HepG2 (cell line): ENCODE measurements around the gene PLRG1. TPM values are rescaled to one million over a fixed set of nuclear protein-coding genes. Genes with fewer than 3 reads are reported as not detected.
A peak's percentile ranks its signal among the peaks of the same experiment; 100 is the strongest.

ENCODE experiments used
- ARHGAP35 ChIP-seq: sonication (generic); formaldehyde crosslinking; IDR thresholded peaks from 2 replicates; pipeline ENCODE4 v1.9.0; 2022; ENCODE audit warnings: mild to moderate bottlenecking, inconsistent platforms, moderate library complexity, missing genetic modification reagents, borderline replicate concordance
- BCLAF1 ChIP-seq: fragments of 450-650 bp; IDR thresholded peaks from 2 replicates; pipeline ENCODE4 v1.6.1; 2017; ENCODE audit warnings: mild to moderate bottlenecking
- CBFB ChIP-seq: sonication (generic); formaldehyde crosslinking; IDR thresholded peaks from 2 replicates; pipeline ENCODE4 v1.4.0; 2020; ENCODE audit warnings: missing genetic modification reagents
- CHD4 ChIP-seq: fragments of 200-600 bp; sonication (generic); IDR thresholded peaks from 2 replicates; pipeline ENCODE4 v1.7.0; 2017; ENCODE audit warnings: mild to moderate bottlenecking, low read length, borderline replicate concordance
- DMTF1 ChIP-seq: sonication (generic); formaldehyde crosslinking; IDR thresholded peaks from 2 replicates; pipeline ENCODE4 v1.4.0; 2020; ENCODE audit warnings: mild to moderate bottlenecking, missing genetic modification reagents
- HMGA1 ChIP-seq: sonication (generic); formaldehyde crosslinking; conservative IDR thresholded peaks from 2 replicates; pipeline ENCODE4 v1.4.0; 2020; ENCODE audit warnings: missing genetic modification reagents
- KDM1A ChIP-seq: IDR thresholded peaks from 2 replicates; pipeline ENCODE4 v1.6.1; 2016; ENCODE audit warnings: missing compliant biosample characterization
- NCOA2 ChIP-seq: sonication (generic); formaldehyde crosslinking; IDR thresholded peaks from 2 replicates; pipeline ENCODE4 v1.8.0; 2022; ENCODE audit warnings: inconsistent platforms
- NFKBIZ ChIP-seq: IDR thresholded peaks from 2 replicates; pipeline ENCODE4 v1.6.1; 2018; ENCODE audit warnings: missing genetic modification reagents, missing compliant biosample characterization
- RCOR2 ChIP-seq: IDR thresholded peaks from 2 replicates; pipeline ENCODE4 v1.6.1; 2016; ENCODE audit warnings: missing biosample characterization, missing genetic modification reagents
- REPIN1 ChIP-seq: sonication (generic); formaldehyde crosslinking; IDR thresholded peaks from 2 replicates; pipeline ENCODE4 v1.8.0; 2022; ENCODE audit warnings: missing genetic modification reagents, low read depth, mild to moderate bottlenecking, borderline replicate concordance
- RFX3 ChIP-seq: IDR thresholded peaks from 2 replicates; pipeline ENCODE4 v1.6.1; 2016; ENCODE audit warnings: missing biosample characterization, missing genetic modification reagents
- SKIL ChIP-seq: sonication (generic); formaldehyde crosslinking; IDR thresholded peaks from 2 replicates; pipeline ENCODE4 v1.8.0; 2022; ENCODE audit warnings: missing genetic modification reagents, mild to moderate bottlenecking, moderate library complexity, borderline replicate concordance
- SMARCE1 ChIP-seq: fragments of 450-650 bp; IDR thresholded peaks from 2 replicates; pipeline ENCODE4 v1.6.1; 2017; ENCODE audit warnings: borderline replicate concordance
- SRSF1 ChIP-seq: fragments of 200-400 bp; formaldehyde crosslinking; optimal IDR thresholded peaks from 2 replicates; pipeline ENCODE3; 2017; ENCODE audit warnings: mild to moderate bottlenecking, low read depth, low read length, moderate library complexity
- STAT5B ChIP-seq: sonication (generic); formaldehyde crosslinking; IDR thresholded peaks from 2 replicates; pipeline ENCODE4 v1.4.0; 2020; ENCODE audit warnings: missing genetic modification reagents
- XBP1 ChIP-seq: sonication (generic); formaldehyde crosslinking; IDR thresholded peaks from 2 replicates; pipeline ENCODE4 v1.5.0; 2020; ENCODE audit warnings: missing genetic modification reagents
- ZBTB20 ChIP-seq: sonication (generic); formaldehyde crosslinking; IDR thresholded peaks from 2 replicates; pipeline ENCODE4 v1.8.1; 2023; ENCODE audit warnings: missing genetic modification reagents, low read depth, mild to moderate bottlenecking, borderline replicate concordance
- ZBTB7A ChIP-seq: sonication (generic); formaldehyde crosslinking; IDR thresholded peaks from 2 replicates; pipeline ENCODE4 v1.8.0; 2022; ENCODE audit warnings: mild to moderate bottlenecking, missing genetic modification reagents
- ZNF333 ChIP-seq: sonication (generic); formaldehyde crosslinking; IDR thresholded peaks from 2 replicates; pipeline ENCODE4 v1.4.0; 2020; ENCODE audit warnings: mild to moderate bottlenecking, missing genetic modification reagents, borderline replicate concordance
- ZNF563 ChIP-seq: sonication (generic); formaldehyde crosslinking; IDR thresholded peaks from 2 replicates; pipeline ENCODE4 v1.8.0; 2022; ENCODE audit warnings: mild to moderate bottlenecking, moderate library complexity, missing genetic modification reagents
- ZNF569 ChIP-seq: sonication (generic); formaldehyde crosslinking; IDR thresholded peaks from 2 replicates; pipeline ENCODE4 v1.5.0; 2020; ENCODE audit warnings: mild to moderate bottlenecking, missing genetic modification reagents, moderate library complexity, borderline replicate concordance
- ZNF781 ChIP-seq: sonication (generic); formaldehyde crosslinking; IDR thresholded peaks from 2 replicates; pipeline ENCODE4 v1.5.1; 2020; ENCODE audit warnings: borderline replicate concordance, mild to moderate bottlenecking, missing genetic modification reagents; ENCODE audit errors: not compliant biosample characterization
- ZSCAN12 ChIP-seq: sonication (generic); formaldehyde crosslinking; IDR thresholded peaks from 2 replicates; pipeline ENCODE4 v1.9.0; 2021; ENCODE audit warnings: mild to moderate bottlenecking, missing genetic modification reagents
- polyA plus RNA-seq, 8 experiments: library from polyadenylated mRNA; depleted of rRNA in 3 of 8; stranded (reverse) in 7 of 8; unstranded in 1 of 8; fragments of >200 nt; fragmentation: Illumina TruSeq in 4 of 8; extraction: Trizol in 4 of 8; gene quantifications; 2 replicates each; pipeline versions ENCODE4 v1.2.1 to v1.2.3, GENCODE V29; 2011 to 2016; ENCODE audit warnings: low read depth in 4 of 8, missing spikeins in 1 of 8, mixed read lengths in 1 of 8; ENCODE audit not compliant: insufficient read depth in 1 of 8
- total RNA-seq, 5 experiments: library from RNA; depleted of rRNA; stranded (reverse); fragments of >200 nt; fragmentation: Illumina TruSeq; extraction: Trizol; gene quantifications; 2 replicates each; pipeline ENCODE4 v1.2.3, GENCODE V29; 2016; ENCODE audit warnings: low read depth in 1 of 5

PLRG1 gene
- total and polyA plus RNA-seq, 2 of the 13 experiments (the other 11 are each of a cell fraction or from before 2014, with no cell fraction given), result 77.3 to 110 TPM

- no peak for TF ChIP-seq KDM1A (CRISPR knock-in tag)
- no peak for TF ChIP-seq NFKBIZ
- no peak for TF ChIP-seq BCLAF1
- no peak for TF ChIP-seq CBFB
- no peak for TF ChIP-seq ZNF563 (CRISPR knock-in tag)
- TF ChIP-seq XBP1 (CRISPR knock-in tag), result no peak
- no peak for TF ChIP-seq ZNF333 (CRISPR knock-in tag)
- no peak for TF ChIP-seq HMGA1
- TF ChIP-seq RFX3, result no peak
- no peak for TF ChIP-seq ZBTB7A (CRISPR knock-in tag)
- TF ChIP-seq DMTF1, result no peak
- no peak for TF ChIP-seq RCOR2 (CRISPR knock-in tag)
- no peak for TF ChIP-seq ZSCAN12 (CRISPR knock-in tag)
- TF ChIP-seq REPIN1 (CRISPR knock-in tag), result peak; percentile 48; the same call in 1 of the 2 replicates
- no peak for TF ChIP-seq CHD4
- TF ChIP-seq NCOA2 (CRISPR knock-in tag), result no peak
- no peak for TF ChIP-seq ZNF569 (CRISPR knock-in tag)
- TF ChIP-seq ZBTB20, result no peak
- TF ChIP-seq SKIL (CRISPR knock-in tag), result no peak
- TF ChIP-seq STAT5B (CRISPR knock-in tag), result no peak
- TF ChIP-seq ZNF781 (CRISPR knock-in tag), result no peak
- no peak for TF ChIP-seq SMARCE1
- TF ChIP-seq SRSF1, result no peak
- TF ChIP-seq ARHGAP35 (CRISPR knock-in tag), result no peak
Measured at GRCh38 chr4:154589296-154590197, 39.3 kb upstream of the PLRG1 start (continued).
